Coronary artery (tissue), 2 donors: Measurements from ENCODE around the gene ZNF569.
"Not testable (repeated sequence)": the region's sequence is repeated elsewhere in the genome, so short reads cannot be mapped to it uniquely, and the experiment has no call there.

Source experiments
- DNase-seq: peaks from one replicate; pipeline ENCODE4 v3.0.0-alpha.2; 2017; ENCODE audit warnings: low spot score
- H3K27ac ChIP-seq, 2 donors: fragments of 200-600 bp; sonication (generic); one replicate each; pipeline ENCODE4 v1.5.1; 2016 to 2019
- H3K4me3 ChIP-seq: fragments of 200-600 bp; sonication (generic); 2 replicates; pipeline ENCODE4 v1.5.1; 2016; ENCODE audit warnings: mild to moderate bottlenecking, moderate library complexity
- TF ChIP-seq, protein P1 (sequence below): fragments of 200-600 bp; sonication (generic); IDR thresholded peaks from one replicate; pipeline ENCODE4 v1.5.1; 2019; ENCODE audit warnings: antibody characterized with exemption

The ZNF569 gene

DNA sequence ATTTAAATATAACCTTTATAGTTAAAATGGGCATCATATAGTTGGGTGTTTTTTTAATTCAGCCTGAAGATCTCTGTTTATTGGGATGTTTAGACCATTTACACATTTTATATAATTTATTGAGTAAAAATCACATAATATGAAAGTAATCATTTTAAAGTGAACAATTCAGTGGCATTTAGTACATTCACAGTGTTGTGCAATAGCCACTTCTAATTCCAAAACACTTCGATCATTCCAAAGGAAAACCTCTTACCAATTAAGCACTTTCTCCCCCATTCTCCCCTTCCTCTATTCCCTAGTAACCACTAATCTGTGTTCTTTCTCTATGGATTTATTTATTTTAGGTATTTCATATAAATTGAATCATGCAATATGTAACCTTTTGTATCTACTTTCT lies 66.2 kb downstream of the ZNF569 start:
- no peak overlapping the region for H3K27ac ChIP-seq
- TF ChIP-seq, protein P1, sequence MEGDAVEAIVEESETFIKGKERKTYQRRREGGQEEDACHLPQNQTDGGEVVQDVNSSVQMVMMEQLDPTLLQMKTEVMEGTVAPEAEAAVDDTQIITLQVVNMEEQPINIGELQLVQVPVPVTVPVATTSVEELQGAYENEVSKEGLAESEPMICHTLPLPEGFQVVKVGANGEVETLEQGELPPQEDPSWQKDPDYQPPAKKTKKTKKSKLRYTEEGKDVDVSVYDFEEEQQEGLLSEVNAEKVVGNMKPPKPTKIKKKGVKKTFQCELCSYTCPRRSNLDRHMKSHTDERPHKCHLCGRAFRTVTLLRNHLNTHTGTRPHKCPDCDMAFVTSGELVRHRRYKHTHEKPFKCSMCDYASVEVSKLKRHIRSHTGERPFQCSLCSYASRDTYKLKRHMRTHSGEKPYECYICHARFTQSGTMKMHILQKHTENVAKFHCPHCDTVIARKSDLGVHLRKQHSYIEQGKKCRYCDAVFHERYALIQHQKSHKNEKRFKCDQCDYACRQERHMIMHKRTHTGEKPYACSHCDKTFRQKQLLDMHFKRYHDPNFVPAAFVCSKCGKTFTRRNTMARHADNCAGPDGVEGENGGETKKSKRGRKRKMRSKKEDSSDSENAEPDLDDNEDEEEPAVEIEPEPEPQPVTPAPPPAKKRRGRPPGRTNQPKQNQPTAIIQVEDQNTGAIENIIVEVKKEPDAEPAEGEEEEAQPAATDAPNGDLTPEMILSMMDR, result no peak
- DNase-seq, result no peak
- no peak overlapping the region for H3K4me3 ChIP-seq

DNA sequence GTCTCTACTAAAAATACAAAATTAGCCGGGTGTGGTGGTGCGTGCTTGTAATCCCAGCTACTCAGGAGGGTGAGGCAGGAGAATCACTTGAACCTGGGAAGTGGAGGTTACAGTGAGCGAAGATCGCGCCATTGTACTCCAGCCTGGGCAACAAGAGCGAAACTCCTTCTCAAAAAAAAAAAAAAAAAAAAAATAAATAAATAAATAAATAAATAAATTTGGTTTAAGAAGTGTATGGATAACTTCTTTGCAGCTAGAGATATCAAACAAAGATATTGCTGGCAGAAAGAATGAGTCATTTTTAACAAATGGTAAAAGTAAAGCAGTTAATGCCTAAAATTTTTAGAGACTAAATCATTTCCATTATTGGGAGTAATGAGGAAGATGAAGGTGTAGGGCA lies 75.8 kb downstream of the ZNF569 start:
- not testable (repeated sequence) for H3K4me3 ChIP-seq, DNase-seq, H3K27ac ChIP-seq

- Histone ChIP-seq H3K4me3 (peak overlapping the region; percentile 33), H3K27ac (no peak overlapping the region)
- no peak for DNase-seq
- TF ChIP-seq, protein P1, result no peak
Measured at GRCh38 chr19:37389234-37389633, 78.0 kb downstream of the ZNF569 start.

DNA sequence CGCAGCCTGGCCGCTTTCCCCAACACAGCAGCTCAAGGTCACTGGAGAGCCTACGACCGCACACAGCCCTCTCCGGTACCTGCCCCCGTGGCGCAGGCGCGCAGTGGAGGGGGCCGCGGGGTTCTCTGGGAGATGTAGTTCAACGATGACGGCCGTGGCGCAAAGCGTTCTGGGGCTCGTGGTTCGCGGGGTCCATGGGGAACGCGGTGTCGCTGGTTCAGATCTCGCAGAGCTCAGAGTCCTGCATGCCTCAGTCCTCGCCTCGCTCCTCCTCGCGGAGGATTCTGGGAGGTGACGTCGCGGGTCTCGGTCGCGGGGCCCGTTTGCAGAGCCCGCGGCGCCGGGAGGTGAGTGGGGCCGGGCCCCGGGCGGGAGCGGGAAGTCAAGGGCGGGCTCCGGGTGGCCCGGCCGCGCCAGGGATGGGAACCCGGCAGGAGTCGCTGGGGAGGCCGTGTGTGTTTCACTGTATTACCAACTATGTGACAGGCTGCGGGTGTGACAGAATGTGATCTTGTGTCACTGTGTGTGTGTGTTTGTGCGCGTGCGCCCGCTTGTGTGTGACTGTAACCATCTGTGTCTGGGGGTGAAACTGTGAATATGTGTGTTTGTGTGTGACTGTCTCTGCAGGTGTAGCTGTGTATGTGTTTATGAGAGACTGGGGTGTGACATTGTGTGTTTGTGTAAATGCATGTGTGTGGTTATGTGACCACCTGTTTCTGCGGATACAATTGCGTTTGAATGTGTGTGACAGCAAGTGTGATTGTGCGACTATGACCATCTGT lies 96.2 kb downstream of the ZNF569 start, which contains the start of gene ZNF527:
TSS of gene ZNF527 (plus strand) at position 220 of the 782 bp plus-strand sequence. CDS start 3,100 bp downstream, outside the sequence.
- H3K27ac ChIP-seq, result peak within 1 kb of the TSS; percentile 85 to 95
- peak; percentile 98 for DNase-seq
- H3K4me3 ChIP-seq, result peak within 1 kb of the TSS; percentile 85
- TF ChIP-seq, protein P1, result no peak

- H3K4me3 ChIP-seq, result peak overlapping the region; percentile 85
- DNase-seq, result not testable (repeated sequence)
- H3K27ac ChIP-seq, result peak overlapping the region; percentile 85 to 95
Measured at GRCh38 chr19:37370386-37370879, 96.8 kb downstream of the ZNF569 start.

DNA sequence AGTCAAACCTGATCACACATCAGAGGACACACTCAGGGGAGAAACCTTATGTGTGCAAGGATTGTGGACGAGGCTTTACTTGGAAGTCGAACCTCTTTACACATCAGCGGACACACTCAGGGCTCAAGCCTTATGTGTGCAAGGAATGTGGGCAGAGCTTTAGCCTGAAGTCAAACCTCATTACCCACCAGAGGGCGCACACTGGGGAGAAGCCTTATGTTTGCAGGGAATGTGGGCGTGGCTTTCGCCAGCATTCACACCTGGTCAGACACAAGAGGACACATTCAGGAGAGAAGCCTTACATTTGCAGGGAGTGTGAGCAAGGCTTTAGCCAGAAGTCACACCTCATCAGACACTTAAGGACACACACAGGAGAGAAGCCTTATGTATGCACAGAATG lies 104.5 kb downstream of the ZNF569 start:
- no peak for DNase-seq
- Histone ChIP-seq H3K4me3 (no peak overlapping the region), H3K27ac (no peak overlapping the region)
- TF ChIP-seq, protein P1, result no peak

DNA sequence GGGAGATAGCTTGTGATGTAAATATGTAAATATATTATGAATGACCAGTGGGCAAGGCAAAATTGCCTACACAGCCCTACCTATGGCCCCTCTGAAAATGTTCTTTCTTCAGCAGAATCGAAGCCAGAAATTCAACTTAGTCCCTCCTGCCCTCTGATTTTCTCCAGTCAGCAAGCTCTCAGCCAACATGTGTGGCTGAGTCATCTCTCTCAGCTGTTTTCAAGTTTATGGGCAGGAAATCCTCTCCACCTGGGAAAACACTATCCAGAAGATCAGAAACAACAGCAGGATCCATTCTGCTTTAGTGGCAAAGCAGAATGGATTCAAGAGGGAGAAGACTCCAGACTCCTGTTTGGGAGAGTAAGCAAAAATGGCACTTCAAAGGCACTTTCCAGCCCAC lies 105.2 kb downstream of the ZNF569 start:
- Histone ChIP-seq H3K27ac (no peak overlapping the region), H3K4me3 (no peak overlapping the region)
- DNase-seq, result no peak
- TF ChIP-seq, protein P1, result no peak
